Retina (tissue), 1 donor: ENCODE results near the gene UMODL1.
"Not testable (repeated sequence)": the region's sequence is repeated elsewhere in the genome, so short reads cannot be mapped to it uniquely, and the experiment has no call there.

Experiments used
- DNase-seq: peaks from one replicate; pipeline ENCODE4 v3.0.0-alpha.2; 2016

The UMODL1 gene

GRCh38 chr21:42172596-42173483, 101.7 kb downstream of the UMODL1 start:
- DNase-seq, result no peak

GRCh38 chr21:42174173-42174572, 103.1 kb downstream of the UMODL1 start:
- DNase-seq, result no peak

GRCh38 chr21:42175110-42175710, 104.1 kb downstream of the UMODL1 start:
- DNase-seq, result no peak

- DNase-seq, result no peak
Measured at GRCh38 chr21:42176859-42177258, 105.7 kb downstream of the UMODL1 start.

- no peak for DNase-seq
Measured at GRCh38 chr21:42179316-42179715, 108.2 kb downstream of the UMODL1 start.

GRCh38 chr21:42180001-42180400, 108.9 kb downstream of the UMODL1 start:
- not testable (repeated sequence) for DNase-seq

GRCh38 chr21:42182713-42183371, 111.7 kb downstream of the UMODL1 start:
- DNase-seq, result no peak

GRCh38 chr21:42183374-42184266, 112.5 kb downstream of the UMODL1 start:
- no peak for DNase-seq

- no peak for DNase-seq
Measured at GRCh38 chr21:42186591-42186990, 115.5 kb downstream of the UMODL1 start.

GRCh38 chr21:42187976-42188653, 117.0 kb downstream of the UMODL1 start:
- DNase-seq, result no peak

- DNase-seq, result no peak
Measured at GRCh38 chr21:42188663-42189062, 117.5 kb downstream of the UMODL1 start.

- DNase-seq, result no peak
Measured at GRCh38 chr21:42189431-42189830, 118.3 kb downstream of the UMODL1 start.

GRCh38 chr21:42189860-42190485, 118.9 kb downstream of the UMODL1 start:
- DNase-seq, result no peak

GRCh38 chr21:42190486-42190863, 119.4 kb downstream of the UMODL1 start:
- no peak for DNase-seq

- DNase-seq, result no peak
Measured at GRCh38 chr21:42191064-42191463, 119.9 kb downstream of the UMODL1 start.

- no peak for DNase-seq
Measured at GRCh38 chr21:42191696-42192595, 120.8 kb downstream of the UMODL1 start.
